ENCODE results near the gene CST9L.

GRCh38 chr20:23568320-23568970 is at the start of gene CST9L:
- TF ChIP-seq CTCF (IDR thresholded peaks at IDR 0.05 in 2 of 3, conservative IDR thresholded peaks at IDR 0.05 in 1 of 3; ENCODE audit: borderline replicate concordance in 1 of 3, insufficient read depth in 1 of 3, low read depth in 2 of 3, low read length in 2 of 3) (no peak), POLR2A (IDR thresholded peaks at IDR 0.05; ENCODE audit: borderline replicate concordance, extremely low read depth, insufficient read depth, insufficient read length) (no peak), ATF3 (IDR thresholded peaks at IDR 0.05) (no peak), ZFX (IDR thresholded peaks at IDR 0.05) (no peak)
